Stimulated activated CD8-positive, alpha-beta memory T cell treated with anti-CD3 and anti-CD28 coated beads, Interleukin-12 subunit alpha, Interleukin-12 subunit beta, amount 100 ng/mL, for 4 hours (primary cell): ENCODE measurements around the gene SNN.

ENCODE experiments used
- DNase-seq: peaks from one replicate; pipeline ENCODE4 v3.0.0-alpha.2; 2020; ENCODE audit warnings: low read depth

The SNN gene

DNA sequence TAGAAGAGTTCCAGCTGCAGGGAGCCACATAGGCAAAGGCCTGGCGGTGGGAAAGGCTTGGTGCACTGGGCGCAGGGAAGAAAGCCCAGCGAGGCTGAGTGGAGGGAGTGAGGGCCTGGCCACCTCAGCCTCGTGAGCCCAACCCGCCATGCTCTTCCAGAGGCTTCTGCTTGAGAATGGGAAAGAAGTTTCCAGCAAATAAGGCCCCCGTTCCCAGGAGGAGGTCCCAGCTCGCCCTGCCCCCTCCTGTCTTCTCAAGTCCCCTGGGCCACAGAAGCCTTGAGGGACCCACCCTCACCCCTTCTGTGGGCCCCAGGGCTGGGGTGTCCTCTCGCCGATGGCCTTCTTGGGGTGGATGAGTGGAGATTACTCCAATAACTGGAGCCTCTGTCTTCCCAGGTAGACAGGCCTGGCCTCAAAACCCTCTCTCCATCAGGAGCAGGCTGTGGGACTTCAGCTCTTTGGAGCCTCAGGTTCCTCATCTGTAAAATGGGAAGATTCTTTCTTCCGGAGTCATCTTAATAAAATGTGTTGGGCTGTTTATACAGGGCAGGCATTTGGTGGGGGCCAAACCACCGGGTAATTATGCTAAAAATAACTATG, 933 bp upstream of the SNN start:
- DNase-seq, result no peak

DNA sequence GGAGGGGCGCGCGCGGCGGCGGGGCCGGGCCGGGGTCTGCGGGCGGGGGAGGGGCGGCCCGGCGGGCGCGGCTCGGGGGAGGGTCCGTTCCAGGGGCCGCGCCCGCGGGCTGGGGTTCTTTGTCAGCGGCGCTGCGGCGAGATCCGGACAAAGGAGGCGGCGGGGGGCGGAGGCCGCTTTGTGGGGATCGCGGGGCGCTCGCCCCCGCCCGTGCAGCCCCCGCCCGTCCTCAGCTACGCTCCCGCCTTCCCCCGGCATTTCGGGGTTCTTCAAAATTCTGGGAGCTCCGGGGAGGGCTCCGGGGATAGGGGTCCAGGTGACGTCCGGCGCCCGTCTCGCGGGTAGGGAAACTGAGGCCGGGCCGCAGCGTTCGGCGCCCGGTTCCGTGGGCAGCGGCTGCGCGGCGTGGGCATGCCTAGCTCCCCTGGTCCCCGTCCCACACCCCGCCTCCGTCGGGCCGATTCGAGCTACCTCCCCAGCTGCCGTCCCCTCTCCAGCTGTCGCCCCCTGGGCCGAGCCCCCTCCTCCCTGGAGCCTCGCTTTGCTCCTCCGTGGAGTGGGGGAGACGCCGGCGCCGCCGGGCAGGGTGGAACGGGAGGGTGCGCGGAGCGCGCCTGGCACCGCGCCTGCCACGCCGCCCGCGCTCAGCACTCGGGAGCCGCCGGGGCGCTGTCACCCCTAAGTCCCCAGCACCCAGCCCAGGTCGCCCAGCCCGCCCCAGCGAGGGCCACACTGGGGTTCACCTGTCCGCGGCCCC, 546 bp downstream of the SNN start:
- DNase-seq, result no peak

DNA sequence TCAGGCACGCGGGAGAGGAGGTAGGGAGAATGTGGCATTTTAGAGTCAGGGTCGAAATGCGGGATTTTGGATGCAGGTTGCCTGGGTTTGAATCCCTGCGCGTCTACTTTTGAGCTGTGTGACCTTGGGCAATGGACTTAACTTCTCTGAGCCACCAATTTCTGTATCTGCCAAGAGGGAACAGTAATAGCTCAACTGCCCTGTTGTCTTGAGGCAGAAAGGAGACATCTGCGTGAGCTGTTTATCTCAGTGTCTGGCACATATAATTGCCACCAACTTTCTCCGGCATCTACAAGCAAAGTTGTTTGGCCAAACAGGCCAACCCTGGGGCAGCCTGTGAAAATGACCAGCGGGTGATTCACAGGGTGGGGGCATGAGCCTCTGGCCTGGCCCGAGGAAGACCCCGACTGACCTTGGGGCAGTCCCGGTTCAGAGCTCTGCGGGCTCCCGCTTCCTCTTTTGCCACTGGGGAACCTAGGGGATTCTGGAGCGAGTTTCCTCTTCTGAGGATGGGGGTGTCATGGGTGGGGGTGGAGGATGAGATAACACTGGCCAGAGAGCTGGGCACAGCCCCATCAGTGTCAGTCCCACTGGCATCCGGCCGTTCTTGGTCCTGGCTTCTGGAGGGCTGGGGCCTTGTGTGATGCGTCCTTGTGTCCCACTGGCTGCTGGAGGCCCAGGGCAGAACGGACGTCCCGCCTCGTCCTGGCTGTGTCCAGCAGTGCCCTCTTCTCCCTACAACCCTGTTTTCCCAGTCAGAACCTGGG, 1.3 kb downstream of the SNN start:
- no peak for DNase-seq

DNA sequence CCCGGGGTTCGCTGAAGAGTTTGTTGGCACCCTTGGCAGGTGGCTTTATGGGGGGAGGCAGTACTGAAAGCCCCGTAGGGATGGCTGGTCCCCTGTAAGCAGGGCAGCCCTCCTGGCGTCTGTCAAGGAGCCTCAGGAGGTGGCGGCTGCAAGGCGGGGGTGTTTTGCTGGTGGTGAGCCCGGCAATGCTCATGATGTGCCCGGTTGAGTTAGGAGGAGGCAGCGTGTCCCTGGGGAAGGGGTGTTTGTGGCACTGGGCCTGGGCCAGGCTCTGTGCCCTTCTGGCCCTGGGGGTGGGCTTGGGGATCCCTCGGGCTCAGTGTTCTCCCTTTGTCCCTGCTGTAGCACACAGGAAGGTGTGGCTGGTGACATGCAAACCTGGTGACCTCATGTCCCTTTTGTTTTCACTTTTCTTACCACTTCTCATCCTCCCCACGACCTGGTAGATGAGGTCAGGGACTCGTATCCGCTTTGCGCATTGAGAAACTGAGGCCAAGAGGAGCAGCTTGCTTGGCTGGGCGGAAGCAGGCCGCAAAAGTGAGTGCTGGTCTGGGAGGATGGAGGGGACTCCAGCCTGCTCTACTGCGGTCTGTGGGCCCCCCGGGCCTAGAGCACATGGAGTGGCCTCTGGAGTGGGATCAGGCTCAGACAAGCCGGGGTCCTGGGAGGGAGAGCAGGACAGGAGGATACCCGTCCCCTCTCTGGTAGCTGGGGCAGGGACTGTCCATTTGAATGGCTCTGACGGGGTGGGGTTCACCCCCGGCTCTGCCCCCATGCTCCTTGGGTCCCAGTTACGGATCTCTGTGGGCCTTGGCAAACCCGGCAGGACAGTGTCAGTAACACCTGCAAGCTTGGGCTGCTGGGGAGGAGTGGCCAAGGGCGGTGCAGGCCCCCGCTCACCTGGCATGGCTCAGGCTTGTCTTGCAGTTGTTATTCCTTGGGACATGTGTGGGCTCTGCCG, 2.2 kb downstream of the SNN start:
- no peak for DNase-seq

DNA sequence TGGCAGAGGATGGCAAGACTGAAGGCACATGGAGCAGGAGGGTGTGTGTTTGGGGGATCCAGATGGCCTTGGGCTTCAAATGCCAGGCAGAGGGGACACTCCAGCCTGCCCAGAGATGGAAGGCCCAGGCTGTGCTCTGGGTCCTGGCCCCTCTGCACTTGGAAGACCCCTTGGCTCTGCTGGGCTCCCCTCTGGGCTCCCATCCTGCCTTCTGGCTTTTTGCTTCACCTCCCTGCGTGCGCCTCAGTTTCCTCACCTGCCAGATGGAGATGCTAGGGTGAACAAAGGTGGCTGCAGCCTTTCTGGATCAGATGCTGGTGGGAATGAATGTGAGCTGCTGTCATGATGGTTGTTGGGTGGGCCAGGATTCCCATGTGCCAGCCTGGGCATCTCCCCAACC, 3.0 kb downstream of the SNN start:
- no peak for DNase-seq

DNA sequence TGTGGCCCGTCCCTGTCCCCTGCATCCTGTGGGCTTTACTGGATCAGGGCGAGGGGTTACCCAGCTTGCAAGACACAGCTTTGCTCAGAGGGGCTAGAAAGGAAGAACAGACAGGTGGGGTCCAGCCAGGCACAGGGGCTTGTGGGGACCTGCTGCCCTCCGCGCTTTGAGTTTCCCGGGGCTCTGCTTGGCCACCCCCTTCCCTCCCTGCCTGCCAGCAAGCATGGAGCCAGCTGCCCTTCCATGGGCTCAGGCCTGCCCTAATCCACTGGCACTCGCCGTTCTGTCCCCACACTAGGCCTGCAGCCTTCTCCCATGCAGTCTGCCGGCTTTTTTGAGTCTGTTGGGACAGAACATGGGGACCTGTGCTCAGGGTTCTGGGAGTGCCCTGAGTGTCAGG, 3.4 kb downstream of the SNN start:
- no peak for DNase-seq

DNA sequence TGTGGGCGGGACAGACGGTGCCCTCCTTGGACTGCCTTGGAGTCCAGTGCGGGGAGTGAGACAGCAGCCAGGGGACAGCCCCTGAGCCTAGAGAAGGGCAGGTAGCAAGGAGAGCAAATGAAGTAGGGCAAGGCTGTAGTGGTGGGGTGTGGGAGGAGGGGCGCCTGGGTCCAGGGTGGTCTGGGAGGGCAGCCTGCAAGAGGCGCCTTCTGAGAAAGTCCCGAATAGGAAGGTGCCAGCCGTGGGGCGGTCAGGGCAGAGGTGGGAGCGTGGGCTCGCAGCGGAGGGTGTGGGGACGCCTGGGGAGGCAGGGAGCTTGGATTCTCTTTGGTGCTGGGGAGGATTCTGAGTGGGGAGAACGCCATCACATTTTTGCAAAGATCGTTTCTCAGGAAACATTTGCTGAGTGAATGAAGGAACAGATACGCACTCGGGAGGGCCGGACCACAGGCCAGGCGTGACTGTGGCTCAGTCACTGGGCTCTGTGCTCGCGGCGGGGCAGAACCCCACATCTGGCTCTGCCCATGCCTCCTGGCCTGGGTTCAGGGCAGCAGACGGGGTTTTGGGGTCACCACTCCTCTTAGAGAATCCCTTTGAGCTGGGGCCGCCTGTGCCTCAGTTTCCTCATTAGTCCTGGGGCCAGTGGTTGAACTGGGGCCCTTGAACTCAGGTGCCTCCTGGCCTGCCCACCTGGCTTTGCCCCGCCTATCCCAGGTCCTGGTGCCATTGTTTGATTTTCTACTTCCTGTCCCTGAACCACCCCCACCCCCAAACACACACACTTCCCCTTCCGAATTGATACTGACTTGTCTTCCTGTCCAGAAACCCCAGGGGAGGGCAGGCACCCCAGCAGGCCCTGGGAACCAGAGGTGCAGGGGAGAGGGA, 4.2 kb downstream of the SNN start:
- no peak for DNase-seq

DNA sequence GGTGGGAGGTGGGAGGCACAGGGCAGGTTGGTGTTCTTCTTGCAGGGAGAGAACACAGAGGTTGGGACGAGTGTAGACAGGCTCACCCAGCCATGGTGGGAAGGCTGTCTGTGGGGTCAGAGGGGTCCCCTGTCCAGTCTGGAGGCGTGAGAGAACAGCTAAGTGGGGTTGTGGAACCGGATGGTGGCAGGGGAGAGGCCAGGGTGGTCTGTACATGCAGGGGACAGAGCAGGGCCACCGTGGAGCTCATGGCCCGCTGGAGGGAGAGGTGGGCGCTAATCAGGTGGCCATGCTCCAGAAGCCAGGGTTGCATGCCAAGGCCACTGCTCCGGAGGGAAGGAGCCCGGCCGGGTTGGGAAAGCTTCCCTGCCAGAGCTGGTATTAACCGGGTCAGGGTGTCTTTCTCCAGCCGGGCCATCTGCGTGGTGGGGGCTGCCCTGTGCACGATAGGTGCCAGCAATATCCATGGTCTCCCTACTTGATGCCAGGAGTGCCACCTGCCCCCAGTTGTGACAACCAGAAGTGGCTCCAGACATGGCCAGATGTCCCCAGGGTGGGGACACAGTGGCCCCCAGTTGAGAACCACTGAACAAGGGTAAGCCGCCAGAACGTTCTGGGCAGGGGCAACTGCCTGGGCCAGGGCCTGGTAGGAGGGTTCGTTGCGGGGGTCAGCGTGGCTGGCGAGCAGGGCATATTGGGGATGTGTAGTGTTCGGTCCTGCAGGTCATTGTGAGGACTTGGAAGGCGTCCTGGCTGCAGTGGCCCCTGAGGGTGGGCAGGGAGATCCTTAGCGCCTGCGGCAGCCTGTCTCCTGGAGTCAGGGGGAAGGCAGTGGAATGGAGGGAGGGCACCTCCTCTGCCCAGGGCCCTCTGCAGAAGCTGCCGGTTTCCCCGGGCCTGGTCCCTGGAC, 5.1 kb downstream of the SNN start:
- DNase-seq, result no peak

DNA sequence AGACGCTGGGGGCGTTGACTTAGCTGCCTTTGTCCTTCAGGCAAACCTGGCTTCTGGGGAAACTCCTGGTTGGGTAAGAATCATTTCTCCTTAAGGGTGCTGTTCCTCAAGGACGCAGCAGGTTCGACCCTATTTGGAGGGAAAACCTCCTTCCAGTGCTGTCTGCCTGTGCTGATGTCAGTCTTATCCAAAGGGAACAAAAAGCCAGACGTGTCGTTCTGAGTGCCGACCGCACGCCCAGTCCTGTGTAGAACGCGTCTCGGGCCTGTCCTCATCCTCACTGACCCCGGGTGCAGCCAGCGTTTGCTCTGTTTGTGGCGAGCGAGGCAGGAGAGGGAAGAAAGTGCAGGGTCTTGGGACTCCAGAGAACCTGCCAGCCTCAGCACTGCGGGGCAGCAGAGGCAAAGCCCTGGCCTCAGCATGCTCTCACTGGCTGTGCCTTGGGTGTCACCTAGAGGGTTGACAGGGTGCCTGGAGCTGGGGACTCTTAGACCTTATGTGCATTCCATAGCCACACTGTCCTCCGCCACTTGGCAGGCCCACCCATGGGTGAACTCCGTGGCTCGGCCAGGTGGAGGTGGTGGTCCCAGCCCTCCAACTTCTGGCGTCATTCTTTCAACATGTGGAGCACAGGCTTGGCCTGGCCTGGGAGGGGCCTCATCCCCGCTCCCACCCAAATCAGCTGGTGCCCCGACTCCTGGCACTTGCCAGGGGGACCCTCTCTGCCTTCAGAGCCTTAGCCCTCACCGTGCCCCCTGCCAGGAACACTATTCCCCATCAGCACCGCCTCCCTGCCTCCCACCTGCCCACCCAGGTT, 6.0 kb downstream of the SNN start:
- DNase-seq, result no peak

DNA sequence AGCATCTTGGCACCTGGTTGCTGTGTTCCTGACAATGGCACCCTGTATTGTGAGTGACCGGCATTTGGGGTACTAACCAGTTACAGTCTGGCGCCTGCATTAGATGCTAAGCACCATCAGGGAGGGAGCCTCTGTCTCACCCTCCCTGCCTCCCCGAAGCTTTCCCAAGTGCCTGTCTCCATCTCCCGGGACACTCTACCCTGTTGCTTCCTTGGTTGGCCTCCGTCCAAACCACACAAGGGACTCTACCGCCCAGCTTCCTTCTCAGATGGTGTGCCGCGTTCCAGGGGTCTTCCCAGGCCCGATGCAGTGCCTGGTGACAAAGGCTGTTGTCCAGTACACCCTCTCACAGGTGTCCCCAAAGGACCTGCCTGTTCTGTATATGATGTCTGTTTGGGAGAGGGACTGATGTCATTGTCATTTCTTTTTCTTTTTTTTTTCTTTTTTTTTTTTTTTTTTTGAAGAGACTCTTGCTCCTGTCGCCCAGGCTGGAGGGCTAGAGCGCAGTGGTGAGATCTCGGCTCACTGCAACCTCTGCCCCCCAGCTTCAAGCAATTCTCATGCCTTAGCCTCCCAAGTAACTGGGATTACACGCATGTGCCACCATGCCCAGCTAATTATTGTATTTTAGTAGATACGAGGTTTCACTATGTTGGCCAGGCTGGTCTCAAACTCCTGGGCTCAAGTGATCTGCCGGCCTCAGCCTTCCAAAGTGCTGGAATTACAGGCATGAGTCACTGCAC, 6.7 kb downstream of the SNN start:
- no peak for DNase-seq

DNA sequence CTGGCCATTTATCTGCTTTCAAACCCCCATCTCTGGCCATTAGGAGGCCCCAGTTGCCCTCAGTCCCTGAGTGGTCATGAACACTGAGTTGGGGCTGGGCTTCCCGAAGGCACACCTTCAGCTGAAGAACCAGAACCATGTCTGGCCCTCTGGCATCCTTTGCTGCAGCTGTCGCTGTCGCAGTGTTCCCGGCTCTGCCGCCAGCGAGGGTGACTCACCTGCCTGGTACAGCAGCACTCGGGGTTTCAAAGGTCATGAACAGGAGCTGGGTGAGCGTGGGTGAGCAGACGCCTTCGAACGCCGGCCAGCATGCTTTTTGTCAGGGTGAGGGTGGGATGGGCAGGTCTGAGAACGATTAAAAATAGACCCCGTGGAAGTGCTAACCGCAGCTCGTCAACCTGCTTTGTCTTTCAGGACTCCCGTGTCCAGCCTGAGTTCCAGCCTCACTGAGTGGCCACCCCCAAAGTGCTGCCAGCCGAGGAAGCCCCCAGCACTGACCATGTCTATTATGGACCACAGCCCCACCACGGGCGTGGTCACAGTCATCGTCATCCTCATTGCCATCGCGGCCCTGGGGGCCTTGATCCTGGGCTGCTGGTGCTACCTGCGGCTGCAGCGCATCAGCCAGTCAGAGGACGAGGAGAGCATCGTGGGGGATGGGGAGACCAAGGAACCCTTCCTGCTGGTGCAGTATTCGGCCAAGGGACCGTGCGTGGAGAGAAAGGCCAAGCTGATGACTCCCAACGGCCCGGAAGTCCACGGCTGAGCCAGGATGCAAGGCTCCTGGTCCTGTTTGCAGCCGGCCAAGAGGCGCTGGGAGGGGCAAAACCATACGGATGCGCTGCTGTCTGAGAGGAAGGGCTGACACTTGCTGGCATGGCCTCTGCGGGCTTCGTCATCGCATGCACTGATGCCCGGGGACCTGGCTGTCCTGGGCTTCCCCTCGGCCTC, 7.6 kb downstream of the SNN start:
- DNase-seq, result no peak

DNA sequence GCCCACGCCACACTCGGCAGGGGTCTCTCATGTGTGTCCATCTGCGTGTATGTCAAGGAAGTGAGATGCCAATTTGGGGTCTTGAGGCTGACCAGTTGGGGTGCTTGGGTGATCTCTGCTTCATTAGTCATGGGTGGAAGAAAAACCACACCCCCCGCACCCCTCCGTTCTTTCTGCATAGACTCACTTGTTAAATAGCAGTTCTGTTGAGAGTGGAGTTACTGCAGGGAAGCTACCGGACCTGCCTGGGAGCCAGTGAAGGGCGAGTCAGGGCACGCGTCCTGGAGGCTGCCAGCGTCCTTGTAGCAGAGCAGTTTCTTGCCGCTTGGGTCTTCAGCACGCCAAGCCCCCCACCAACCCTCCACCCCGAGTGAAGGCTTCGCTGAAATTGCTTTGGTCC, 8.5 kb downstream of the SNN start:
- no peak for DNase-seq

DNA sequence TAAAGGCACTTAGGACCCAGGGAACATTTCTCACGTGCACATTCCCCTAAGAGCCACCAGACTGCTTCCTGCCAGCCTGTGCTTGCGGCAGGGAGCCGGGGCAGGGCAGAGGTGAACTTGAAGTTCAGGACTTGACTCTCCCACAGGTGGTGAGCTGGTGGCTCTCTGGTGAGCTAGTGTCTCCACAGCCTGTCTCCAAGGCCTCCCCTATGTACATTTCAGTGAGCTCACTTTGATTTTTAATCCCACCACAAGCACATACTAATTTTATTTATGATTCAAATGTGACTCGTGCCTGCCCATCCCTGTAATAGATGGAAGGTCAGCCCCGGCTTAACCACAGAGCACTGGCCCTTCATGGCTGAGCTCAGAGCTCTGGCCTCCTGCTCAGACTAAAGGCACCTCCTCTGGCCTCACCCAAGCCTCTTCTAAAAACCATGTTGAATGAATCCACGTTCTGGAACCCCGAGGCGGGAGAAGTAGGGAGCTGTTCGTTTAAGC, 9.2 kb downstream of the SNN start:
- DNase-seq, result no peak

DNA sequence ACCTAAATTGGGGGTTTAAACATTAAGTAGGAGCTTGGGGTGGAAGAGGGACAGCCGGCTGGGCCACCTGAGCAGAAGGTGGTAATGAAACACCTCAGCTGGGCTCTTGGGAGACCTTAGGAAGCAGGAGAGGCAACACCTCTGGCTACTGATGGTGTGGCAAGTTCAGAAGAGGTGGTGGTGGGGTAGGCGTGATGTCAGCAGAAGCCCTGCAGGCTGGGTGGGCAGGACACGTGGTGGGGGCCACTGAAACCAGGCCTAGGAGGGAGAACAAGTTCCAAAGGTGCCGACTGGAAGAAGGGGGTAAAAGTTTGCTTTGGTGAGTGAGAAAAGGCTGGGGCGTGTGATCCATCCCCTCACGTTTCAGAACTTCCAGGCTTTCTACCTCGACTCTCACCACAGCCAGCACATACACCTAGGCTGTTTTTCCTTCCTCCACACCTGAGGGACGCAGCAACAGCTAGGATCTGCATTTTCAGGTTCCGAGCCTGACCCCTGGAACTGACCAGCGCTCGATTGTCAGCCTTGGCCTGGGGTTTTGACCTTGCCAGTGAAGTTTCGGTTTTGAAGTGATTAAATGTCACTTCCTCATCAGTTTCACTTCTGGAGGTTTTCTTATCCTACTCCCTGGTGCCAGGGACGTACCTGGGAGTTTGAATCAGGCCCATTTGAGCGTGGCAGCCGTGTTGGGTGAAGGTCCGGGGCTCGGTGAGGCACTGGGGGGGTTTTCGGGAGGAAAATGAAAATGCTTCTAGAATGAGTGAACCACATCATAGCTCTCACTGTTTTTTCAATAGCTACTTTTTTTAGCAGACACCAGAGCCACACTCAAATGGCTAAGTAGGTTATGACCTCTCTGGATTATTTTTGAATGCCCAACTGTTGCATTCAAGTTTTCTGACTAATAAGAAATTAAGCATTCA, 10.0 kb downstream of the SNN start:
- no peak for DNase-seq

DNA sequence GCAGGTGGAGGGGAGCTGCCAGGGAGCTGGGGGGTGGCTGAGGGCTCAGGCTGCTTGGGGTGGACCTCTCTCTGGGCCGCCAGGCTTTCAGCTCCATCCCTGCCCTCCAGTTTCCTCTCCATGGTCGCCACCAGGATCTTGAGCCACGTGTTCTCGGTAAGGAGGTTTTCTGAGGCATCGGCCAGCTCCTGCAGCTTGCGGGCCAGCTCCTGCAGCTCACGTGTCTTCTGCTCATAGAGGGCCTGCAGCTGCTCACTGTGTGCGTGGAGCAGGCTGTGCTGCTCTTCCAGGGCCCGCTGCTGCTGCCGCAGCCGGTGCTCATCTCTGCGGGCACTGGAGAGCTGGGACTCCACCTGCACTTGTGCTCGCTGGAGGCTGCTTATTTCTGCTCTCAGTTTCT, 11.0 kb downstream of the SNN start:
- no peak for DNase-seq
